NCI-H446 treated with DMSO at 0.1 percent for 48 hours (cell line): ENCODE results near the gene TEX9.
"Not testable (repeated sequence)": the region's sequence is repeated elsewhere in the genome, so short reads cannot be mapped to it uniquely, and the experiment has no call there.

Experiments used
- DNase-seq: peaks from one replicate; lab custom pipeline; 2025; lab: John Stamatoyannopoulos, UW

The TEX9 gene

DNA sequence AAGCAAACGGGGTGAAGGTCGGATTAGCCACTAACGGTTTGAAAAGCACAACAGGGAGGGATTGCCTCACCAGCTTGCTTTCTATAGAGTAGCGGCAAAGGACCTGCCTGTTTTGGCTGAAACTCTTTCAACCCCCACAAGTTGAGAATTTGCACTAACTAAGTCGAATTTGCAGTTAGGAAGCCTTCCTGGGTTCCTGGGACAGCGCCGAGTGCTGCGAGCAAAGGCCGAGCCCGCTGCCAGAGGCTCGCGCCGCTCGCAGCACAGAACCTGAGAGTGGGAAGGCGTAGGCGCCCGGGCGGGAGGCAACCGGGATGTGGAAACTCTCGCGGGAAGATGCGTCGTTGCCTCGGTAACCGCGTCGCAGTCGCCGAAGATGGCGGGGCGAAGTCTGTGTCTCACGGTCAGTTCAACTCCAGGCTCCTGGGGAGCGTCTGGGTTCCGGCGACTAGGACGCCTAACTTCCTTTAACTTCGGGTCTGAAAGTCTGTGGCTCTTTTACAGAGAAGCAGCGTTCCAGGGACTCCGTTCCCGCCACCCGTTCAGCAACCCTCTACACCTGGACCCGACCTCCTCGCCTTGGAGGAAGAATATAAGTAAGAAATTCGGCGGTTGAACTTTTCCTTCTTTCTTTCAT lies at the start of gene TEX9:
TSS of gene TEX9 (plus strand) at position 352 of the 637 bp plus-strand sequence. CDS start at position 377, 25 bp downstream.
- peak; percentile 66 for DNase-seq

GRCh38 chr15:56316561-56316960 lies 48.7 kb upstream of the TEX9 start:
- DNase-seq: not testable (repeated sequence)

DNA sequence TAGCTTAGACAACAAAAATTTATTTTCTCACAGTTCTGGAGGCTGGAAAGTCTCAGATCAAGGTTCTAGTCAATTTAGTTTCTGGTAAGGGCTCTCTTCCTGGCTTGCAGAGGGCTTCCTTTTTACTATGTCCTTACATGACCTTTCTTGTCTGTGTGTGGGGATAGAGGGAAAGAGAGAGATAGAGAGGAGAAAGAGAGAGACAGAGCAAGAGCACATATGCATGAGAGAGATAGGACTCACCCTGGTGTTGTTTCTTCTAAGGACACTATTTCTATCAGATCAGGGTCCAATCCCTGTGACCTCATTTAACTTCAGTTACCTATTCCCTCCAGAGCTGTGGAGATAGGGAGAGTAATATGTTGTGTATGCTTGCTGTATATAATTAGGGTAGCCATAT lies 44.9 kb upstream of the TEX9 start:
- DNase-seq: no peak

- no peak for DNase-seq
These were observed 44.4 kb upstream of the TEX9 start for GRCh38 chr15:56320861-56321260.

DNA sequence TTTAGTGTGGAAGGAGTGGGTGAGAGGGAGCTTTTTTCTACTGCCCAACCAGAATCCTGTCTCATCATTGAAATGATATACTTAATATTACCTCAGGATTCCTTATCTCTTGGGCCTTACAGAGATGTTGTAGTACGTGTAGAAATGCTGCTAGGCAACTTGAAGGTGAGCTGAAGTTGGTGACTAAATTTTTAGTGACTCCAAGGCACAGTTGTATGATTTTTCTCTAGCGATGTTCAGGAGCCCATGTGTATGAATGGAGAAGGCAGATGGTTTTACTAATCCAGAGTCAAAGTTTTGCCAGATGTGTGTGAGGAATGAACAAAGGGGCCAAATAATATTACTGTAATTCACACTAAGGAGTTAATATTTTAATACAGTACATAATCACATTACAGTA lies 42.8 kb upstream of the TEX9 start:
- no peak for DNase-seq

DNA sequence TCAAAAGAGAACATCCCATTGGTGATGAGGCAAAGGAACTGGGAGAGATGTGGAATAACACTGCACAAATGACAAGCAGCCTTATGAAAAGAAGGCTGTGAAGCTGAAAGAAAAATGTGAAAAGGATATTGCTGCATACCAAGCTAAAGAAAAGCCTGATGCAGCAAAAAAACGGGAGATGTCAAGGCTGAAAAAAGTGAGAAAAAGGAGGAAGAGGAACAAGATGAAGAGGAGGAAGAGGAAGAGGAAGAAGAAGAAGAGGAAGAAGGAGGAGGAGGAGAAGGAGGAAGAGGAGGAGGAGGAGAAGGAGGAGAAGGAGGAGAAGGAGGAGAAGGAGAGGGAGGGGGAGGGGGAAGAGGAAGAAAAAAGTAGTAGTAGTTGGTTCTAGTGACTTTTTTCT lies 41.8 kb upstream of the TEX9 start:
- no peak for DNase-seq

DNA sequence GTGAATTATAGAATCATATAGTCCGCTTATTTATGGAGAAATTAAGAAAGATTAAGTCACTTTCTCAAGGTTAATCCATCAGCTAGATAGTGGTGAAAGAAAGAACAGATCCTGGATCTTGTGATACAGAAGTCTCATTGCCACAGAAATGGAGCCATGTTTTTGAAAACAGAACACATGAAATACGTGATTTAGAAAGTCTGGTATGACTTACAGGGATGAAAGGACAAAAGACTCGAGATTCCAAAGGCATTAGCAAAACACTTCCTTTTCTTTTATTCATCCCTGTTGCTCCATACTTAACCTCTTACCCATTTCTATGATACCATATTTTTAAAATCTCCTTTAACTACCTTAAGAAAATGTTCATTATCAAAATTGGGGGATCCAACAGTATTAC lies 40.0 kb upstream of the TEX9 start:
- DNase-seq: no peak

GRCh38 chr15:56327721-56328502 lies 37.3 kb upstream of the TEX9 start:
- DNase-seq: no peak

DNA sequence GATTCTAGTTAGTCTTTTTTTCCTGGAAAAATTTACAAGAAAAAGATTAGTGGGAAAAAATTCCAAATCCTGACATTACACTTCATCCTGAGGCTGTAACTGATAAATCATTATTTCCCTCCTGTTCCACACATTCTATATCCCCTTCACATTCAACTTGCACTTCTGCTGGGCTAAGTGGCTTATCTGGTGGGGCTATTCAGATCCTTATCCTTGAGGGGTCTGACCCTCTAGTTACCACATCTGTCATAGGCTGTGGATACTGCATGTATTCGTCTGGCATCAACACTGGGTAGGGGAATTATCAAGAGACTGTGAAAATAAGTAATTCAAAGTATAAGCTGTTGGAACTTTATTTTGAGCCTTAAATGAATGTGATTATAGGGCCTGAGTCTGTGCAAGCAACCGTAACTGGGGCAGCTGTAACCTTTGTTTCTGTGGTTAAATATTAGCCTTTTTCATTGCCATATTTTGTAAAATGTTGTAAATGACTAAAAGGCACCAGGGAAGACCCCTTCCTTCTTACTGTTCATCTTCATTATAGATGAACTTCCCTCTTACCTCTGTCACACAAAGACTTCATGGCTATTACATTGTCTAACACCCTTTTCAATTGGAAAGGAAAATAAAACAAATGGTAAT lies 28.0 kb upstream of the TEX9 start:
- DNase-seq: no peak

DNA sequence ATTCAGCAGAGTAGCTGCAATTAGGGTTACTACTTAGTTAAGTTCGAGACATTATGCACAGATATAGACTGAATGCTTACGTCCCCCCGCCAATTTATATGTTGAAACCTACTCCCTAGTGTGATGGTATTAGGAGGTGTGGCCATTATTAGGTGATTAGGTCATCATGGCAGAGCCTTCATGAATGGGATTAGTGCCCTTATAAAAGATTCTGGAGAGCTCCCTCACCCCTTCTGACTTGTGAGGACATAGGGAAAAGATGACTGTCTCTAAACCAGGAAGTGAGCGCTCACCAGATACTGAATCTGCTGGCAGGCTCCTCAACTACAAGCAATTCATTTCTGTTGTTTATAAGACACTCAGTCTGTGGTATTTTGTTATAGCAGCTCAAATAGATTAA lies 25.6 kb upstream of the TEX9 start:
- no peak for DNase-seq

- DNase-seq: no peak
These were observed 24.0 kb upstream of the TEX9 start for GRCh38 chr15:56341201-56341600.

DNA sequence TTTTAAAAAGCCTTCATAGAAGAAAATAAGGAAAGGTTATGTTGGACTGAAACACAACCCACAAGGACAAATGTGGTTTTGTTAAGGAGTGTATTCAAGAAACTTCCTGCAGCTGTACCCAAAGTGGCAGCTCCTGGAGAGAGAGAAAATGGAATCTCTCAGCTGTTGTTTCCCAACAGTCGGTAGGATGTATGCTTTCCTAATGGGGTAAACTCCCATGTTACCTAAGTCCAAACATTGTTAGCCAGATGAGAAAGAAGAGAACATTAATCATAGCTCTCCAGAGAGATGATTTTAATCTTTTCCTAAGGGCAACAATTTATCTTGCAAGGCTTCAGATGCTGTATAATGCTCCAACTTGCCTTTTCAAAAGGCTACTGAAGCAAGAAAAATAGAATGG lies 22.6 kb upstream of the TEX9 start:
- DNase-seq: no peak

- DNase-seq: no peak
These were observed 21.3 kb upstream of the TEX9 start for GRCh38 chr15:56343879-56344278.

DNA sequence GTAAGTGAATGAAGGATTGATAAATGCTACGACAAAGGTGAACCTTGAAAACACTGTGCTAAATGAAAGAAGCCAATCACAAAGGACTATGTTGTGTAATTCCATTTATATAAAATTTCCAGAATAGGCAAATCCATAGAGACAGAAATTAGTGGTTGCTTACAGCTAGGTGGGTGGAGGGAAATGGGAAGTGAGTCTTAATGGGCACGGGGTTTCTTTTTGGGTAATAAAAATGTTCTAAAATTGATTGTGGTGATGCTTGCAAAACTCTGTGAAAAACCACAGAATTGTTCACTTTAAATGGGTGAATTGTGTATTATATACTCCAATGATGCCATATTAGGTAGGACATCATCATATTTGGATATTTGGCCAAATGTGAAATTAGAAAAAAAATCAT lies 20.9 kb upstream of the TEX9 start:
- no peak for DNase-seq

GRCh38 chr15:56346414-56346813 lies 18.8 kb upstream of the TEX9 start:
- no peak for DNase-seq

DNA sequence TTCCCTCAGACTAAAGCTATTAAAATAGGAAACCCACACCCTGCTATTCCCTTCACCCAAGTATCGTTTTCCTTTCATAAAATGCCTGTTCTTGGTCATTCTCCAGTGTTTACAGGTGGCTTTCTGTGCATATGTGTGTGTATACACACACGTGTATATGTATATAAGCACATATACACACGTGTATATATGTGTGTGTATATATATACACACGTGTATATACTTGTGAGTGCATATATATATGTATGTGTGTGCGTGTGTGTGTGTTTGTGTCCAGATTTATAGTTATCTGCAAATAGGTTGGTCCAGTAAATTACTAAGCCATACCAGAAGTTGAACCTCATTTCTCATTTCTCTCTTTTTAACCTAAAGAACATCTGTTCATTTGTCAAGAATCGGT lies 15.7 kb upstream of the TEX9 start:
- DNase-seq: no peak

- no peak for DNase-seq
These were observed 13.9 kb upstream of the TEX9 start for GRCh38 chr15:56351353-56351752.

- no peak for DNase-seq
These were observed 13.2 kb upstream of the TEX9 start for GRCh38 chr15:56351957-56352506.

- no peak for DNase-seq
These were observed 12.1 kb upstream of the TEX9 start for GRCh38 chr15:56353119-56353518.

DNA sequence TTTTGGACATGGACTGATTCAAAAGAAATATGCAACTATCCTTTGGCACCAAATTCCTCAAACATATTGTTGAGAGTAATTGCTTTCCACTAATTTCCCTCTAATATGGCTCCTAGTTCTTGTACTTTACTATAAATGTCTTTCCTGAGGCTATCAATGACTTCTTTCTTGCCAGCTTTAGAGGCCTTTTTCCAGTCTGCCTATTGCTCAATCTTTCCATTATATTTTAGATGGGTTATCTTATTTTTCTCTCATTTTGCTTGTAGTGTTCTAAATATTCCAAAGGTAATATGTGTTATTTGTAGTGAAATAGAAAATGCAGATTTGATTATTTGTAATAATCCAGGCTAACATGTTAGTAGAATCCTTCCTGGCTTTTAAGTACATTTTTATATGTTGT lies 11.5 kb upstream of the TEX9 start:
- peak; percentile 14 for DNase-seq

DNA sequence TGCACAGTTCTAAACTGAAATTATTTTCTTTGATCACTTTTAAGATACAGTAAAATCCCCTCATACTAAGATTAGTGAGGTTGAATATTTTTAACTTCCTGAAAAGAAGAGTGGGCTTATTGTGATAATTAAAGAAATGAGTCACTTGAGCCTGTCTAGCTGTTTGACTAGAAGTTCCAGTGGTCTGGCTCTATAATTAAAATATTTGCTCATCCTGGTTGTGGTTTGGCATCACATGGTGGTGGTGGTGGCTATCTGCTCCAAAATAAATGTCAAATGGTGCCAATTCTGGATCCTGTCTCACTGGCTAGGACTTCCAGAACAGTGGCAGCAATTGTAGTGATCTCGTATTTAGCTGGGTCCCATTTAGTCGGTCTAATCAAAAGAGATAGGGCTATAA lies 8.6 kb upstream of the TEX9 start:
- peak; percentile 53 for DNase-seq

- no peak for DNase-seq
These were observed 6.6 kb upstream of the TEX9 start for GRCh38 chr15:56358604-56359003.

DNA sequence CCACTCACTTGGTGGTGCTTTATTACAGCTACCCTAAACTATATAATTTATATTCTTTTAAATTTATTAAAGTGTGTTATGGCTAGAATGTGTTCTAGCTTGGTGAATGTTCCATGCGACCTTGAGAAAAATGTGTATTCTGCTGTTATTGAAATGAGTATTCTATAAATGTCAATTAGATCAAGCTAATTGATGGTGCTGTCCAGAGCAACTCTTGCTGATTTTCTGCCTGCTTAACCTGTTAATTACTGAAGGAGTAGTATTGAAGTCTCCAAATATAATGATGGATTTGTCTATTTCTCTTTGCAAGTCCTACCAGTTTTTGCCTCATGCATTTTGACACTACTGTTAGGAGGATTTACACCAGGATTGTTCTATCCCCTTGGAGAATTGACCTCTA lies 3.2 kb upstream of the TEX9 start:
- DNase-seq: no peak
